SK-N-SH (cell line): ENCODE measurements around the gene KERA.

Experiments
- CTCF ChIP-seq: fragments of 200-600 bp; sonication (generic); IDR thresholded peaks from 2 replicates; pipeline ENCODE4 v1.6.1; 2017; ENCODE audit warnings: antibody characterized with exemption, mild to moderate bottlenecking, moderate library complexity
- EP300 ChIP-seq, 2 experiments: IDR thresholded peaks; 2 replicates each; pipeline versions ENCODE4 v1.4.0 to v1.6.1; 2012; ENCODE audit warnings: borderline replicate concordance in 1 of 2, low read depth in 1 of 2, low read length in 1 of 2
- EZH2phosphoT487 ChIP-seq: fragments of 200-600 bp; sonication (generic); IDR thresholded peaks from 2 replicates; pipeline ENCODE4 v1.6.1; 2017; ENCODE audit warnings: low read depth, mixed run types, mild to moderate bottlenecking, antibody characterized with exemption, moderate library complexity, borderline replicate concordance
- MAX ChIP-seq: IDR thresholded peaks from 2 replicates; pipeline ENCODE4 v1.4.0; 2012; ENCODE audit warnings: low read depth
- MXI1 ChIP-seq: IDR thresholded peaks from 2 replicates; pipeline ENCODE4 v1.6.1; 2012; ENCODE audit warnings: mild to moderate bottlenecking, low read depth, low read length, improper control_type of control experiment
- PBX3 ChIP-seq: IDR thresholded peaks from 2 replicates; pipeline ENCODE4; 2012
- POLR2AphosphoS5 ChIP-seq: IDR thresholded peaks from 2 replicates; pipeline ENCODE4 v1.6.1; 2012; ENCODE audit warnings: low read depth, low read length
- RAD21 ChIP-seq: IDR thresholded peaks from 2 replicates; pipeline ENCODE4 v1.6.1; 2012; ENCODE audit warnings: mild to moderate bottlenecking, low read length
- REST ChIP-seq: IDR thresholded peaks from 2 replicates; pipeline ENCODE4 v1.6.1; 2012; ENCODE audit warnings: mild to moderate bottlenecking, low read depth, low read length, moderate library complexity
- RFX5 ChIP-seq: IDR thresholded peaks from 2 replicates; pipeline ENCODE4 v1.6.1; 2012; ENCODE audit warnings: mild to moderate bottlenecking, improper control_type of control experiment, low read length
- TAF1 ChIP-seq: IDR thresholded peaks from 2 replicates; pipeline ENCODE4 v1.6.1; 2012; ENCODE audit warnings: low read depth, mild to moderate bottlenecking, low read length, moderate library complexity, borderline replicate concordance
- USF1 ChIP-seq: IDR thresholded peaks from 2 replicates; pipeline ENCODE4 v1.4.0; 2012; ENCODE audit warnings: low read depth, borderline replicate concordance
- YY1 ChIP-seq: IDR thresholded peaks from 2 replicates; pipeline ENCODE4 v1.4.0; 2012; ENCODE audit warnings: low read depth, mild to moderate bottlenecking
- ZBTB33 ChIP-seq: IDR thresholded peaks from 2 replicates; pipeline ENCODE4 v1.4.0; 2012; ENCODE audit warnings: low read depth, borderline replicate concordance

GRCh38 chr12:91094032-91094662 is 36.3 kb upstream of the KERA start:
- TF ChIP-seq CTCF (no peak), REST (no peak), POLR2AphosphoS5 (no peak), ZBTB33 (no peak), USF1 (no peak), YY1 (no peak), EP300 (IDR thresholded peaks at IDR 0.05; ENCODE audit: borderline replicate concordance in 1 of 2, low read depth in 1 of 2, low read length in 1 of 2) (no peak), EZH2phosphoT487 (no peak), RFX5 (no peak), MAX (no peak), TAF1 (no peak), RAD21 (no peak), MXI1 (no peak), PBX3 (no peak)
